Body of pancreas (tissue), 4 donors: ENCODE measurements around the gene CRY1. TPM values are rescaled to one million over a fixed set of nuclear protein-coding genes. Genes with fewer than 3 reads are reported as not detected.

Experiments
- ATAC-seq: fragments of 150-250 bp; one replicate; pipeline ENCODE4 v1.9.1; 2016
- DNase-seq, 4 donors: peaks; one replicate each; pipeline ENCODE4 v3.0.0-alpha.2; 2019
- H3K27ac ChIP-seq, 4 donors: fragments of 200-600 bp; sonication (generic); 1 replicate in 3 of 4; 2 replicates in 1 of 4; pipeline versions ENCODE4 v1.5.1 to v1.6.1; 2016 to 2019; ENCODE audit warnings: mild to moderate bottlenecking in 1 of 4, mixed read lengths in 1 of 4, moderate library complexity in 1 of 4
- H3K27me3 ChIP-seq, 2 donors: fragments of 200-600 bp; sonication (generic); one replicate each; pipeline ENCODE4 v1.6.0; 2016; ENCODE audit warnings: mild to moderate bottlenecking in 1 of 2
- H3K36me3 ChIP-seq, 2 donors: fragments of 200-600 bp; sonication (generic); replicated peaks in 1 of 2; 2 replicates each; pipeline ENCODE4 v1.5.1; 2016; ENCODE audit warnings: low read depth in 2 of 2; ENCODE audit not compliant: insufficient read depth in 1 of 2
- H3K4me1 ChIP-seq: fragments of 200-600 bp; sonication (generic); one replicate; pipeline ENCODE4 v1.6.0; 2016
- H3K4me3 ChIP-seq, 2 donors: fragments of 200-600 bp; sonication (generic); 1 replicate in 1 of 2; 2 replicates in 1 of 2; pipeline ENCODE4 v1.5.1; 2016 to 2019
- H3K9me3 ChIP-seq, 3 donors: fragments of 200-600 bp; sonication (generic); 1 replicate in 2 of 3; 2 replicates in 1 of 3; pipeline ENCODE4 v1.5.1; 2016
- CTCF ChIP-seq, 7 experiments: fragments of 450-650 bp in 4 of 7; fragments of 200-600 bp in 3 of 7; sonication (generic) in 3 of 7; IDR thresholded peaks; one replicate each; pipeline ENCODE4 v1.5.1; 2016 to 2019; ENCODE audit warnings: antibody characterized with exemption in 7 of 7
- POLR2A ChIP-seq, 3 donors: fragments of 450-650 bp; IDR thresholded peaks; one replicate each; pipeline ENCODE4 v1.6.1; 2016; ENCODE audit warnings: antibody characterized with exemption in 3 of 3, mild to moderate bottlenecking in 2 of 3
- WGBS, 2 donors: methylation state at CpG; one replicate each; pipeline ENCODE4 v1.1.5; 2017; 5-methylcytosine and 5-hydroxymethylcytosine counted together
- intact Hi-C: fragments of 100-400 bp; cut with DNase I; formaldehyde crosslinking; loops from one replicate; pipeline ENCODE4 v1.15.1; 2023
- total RNA-seq, 2 donors: library from RNA; depleted of rRNA; stranded (reverse); fragments of >200 nt; gene quantifications; one replicate each; pipeline ENCODE4 v1.1.0, GENCODE V29; 2016

CRY1 gene
- total RNA-seq, 2 donors from 2014 or later, result 12.5 to 15.6 TPM

- Histone ChIP-seq H3K9me3 (no peaks in the 10 kb centered on the region), H3K27ac (no peak overlapping the region), H3K36me3 (peaks cover 2 to 3% of the 10 kb centered on the region in 2 donors), H3K27me3 (no peaks in the 10 kb centered on the region), H3K4me3 (no peak overlapping the region), H3K4me1 (peaks cover 51% of the 10 kb centered on the region)
- ATAC-seq (no peak), DNase-seq (no peak)
- intact Hi-C loops, result no loop called here
- WGBS, 2 donors, result 89 to 92% methylated on average over 3 of the region's 3 CpGs
- TF ChIP-seq CTCF (IDR thresholded peaks at IDR 0.05) (no peak), POLR2A (IDR thresholded peaks at IDR 0.05) (no peak)
These were observed 131.1 kb downstream of the CRY1 start for GRCh38 chr12:106962286-106962685.

DNA sequence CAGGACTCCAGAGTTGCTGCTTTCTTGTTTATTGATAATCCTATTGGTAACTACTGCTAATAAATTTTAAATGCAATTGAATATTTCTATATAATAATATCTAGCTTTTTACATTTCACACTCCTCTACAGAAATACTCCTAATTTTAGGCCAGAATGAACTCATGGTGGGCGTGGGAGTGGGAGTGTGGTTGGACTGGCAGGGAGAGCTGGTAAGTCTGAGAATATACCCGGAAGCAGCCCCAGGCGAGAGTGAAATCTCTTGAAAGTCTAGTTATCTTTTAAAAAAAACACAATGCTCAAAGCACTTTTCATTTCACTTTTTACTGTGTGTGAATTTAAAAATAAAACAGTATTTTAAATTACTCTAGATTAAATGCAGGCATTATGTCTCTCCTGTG is 132.9 kb downstream of the CRY1 start:
- no peaks in the 10 kb centered on the region for H3K9me3 ChIP-seq
- ATAC-seq (no peak), DNase-seq (no peak)
- no peak for TF ChIP-seq POLR2A (IDR thresholded peaks at IDR 0.05)
- TF ChIP-seq CTCF (IDR thresholded peaks at IDR 0.05), result no peak
- peaks cover 0 to 2% of the 10 kb centered on the region in 2 donors for H3K36me3 ChIP-seq
- 56 to 65% methylated on average over 3 of the region's 3 CpGs for WGBS, 2 donors
- H3K27me3 ChIP-seq, result no peaks in the 10 kb centered on the region
- intact Hi-C loops, result no loop called here
- H3K27ac ChIP-seq, result no peak overlapping the region
- peaks cover 51% of the 10 kb centered on the region for H3K4me1 ChIP-seq
- no peak overlapping the region for H3K4me3 ChIP-seq

DNA sequence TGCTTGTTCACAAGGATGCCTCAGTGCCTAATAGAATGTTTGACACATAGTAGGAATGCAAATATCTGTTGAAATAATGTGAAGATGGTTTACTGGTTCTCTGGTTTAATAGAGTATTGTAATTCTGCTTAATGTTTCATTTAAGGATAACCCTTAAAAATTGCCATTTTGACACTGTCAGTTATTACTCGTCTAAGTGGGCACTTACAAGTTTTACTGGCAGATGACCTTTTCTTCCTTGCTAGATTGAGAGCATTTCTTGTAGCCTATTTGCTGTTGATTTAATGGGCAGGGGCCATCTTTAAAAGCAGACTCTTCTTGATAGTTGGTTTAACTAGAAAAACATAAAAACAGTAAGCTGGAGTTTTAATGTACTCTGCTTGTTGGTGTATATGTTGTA is 135.8 kb downstream of the CRY1 start:
- ATAC-seq (no peak), DNase-seq (no peak)
- Histone ChIP-seq H3K27me3 (no peaks in the 10 kb centered on the region), H3K36me3 (no peaks in the 10 kb centered on the region), H3K9me3 (no peaks in the 10 kb centered on the region), H3K4me3 (peak overlapping the region; percentile 91 to 92), H3K27ac (peak overlapping the region in 1 of 4 donors; percentile 99), H3K4me1 (peaks cover 58% of the 10 kb centered on the region)
- no peak for TF ChIP-seq CTCF (IDR thresholded peaks at IDR 0.05)
- no peak for TF ChIP-seq POLR2A (IDR thresholded peaks at IDR 0.05)
- intact Hi-C loops, result no loop called here
- WGBS, 2 donors, result 0 to 5% methylated on average over 1 of the region's 1 CpG

DNA sequence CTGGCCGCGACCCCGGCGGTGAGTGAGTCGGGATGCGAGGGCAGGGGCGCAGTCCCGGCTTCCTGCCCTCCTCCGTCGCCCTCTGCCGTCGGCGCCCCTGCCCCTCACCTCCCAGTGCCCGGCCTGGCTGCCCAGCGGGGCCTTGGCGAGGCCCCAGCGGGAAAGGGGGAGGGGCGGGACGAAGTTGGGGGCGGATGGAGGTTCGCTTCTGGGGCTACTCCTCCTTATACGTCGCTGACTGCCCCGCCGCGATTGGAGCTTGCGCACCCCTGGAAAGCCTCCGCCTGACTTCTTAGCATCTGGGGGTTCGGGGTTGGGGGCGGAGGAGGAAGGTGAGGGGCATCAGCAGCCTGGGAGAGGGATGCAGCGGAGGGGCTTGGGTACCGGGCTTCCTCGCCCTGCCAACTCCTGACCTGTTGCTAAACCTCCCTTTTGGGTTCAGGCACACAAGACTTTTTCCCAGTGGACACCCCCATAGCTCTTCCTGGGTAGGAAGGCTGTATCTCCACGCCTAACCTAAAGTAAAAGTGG is 137.2 kb downstream of the CRY1 start:
- DNase-seq, result peak; percentile 65 to 70 (median 68)
- peak in 4 of 7 experiments; percentile 1 to 37 (median 20) for TF ChIP-seq CTCF (IDR thresholded peaks at IDR 0.05)
- peak in 1 of 3 donors; percentile 4 for TF ChIP-seq POLR2A (IDR thresholded peaks at IDR 0.05)
- WGBS, 2 donors, result 0 to 1% methylated on average over 14 to 34 of the region's 34 CpGs
- Histone ChIP-seq H3K27ac (peak overlapping the region; percentile 96 to 99 (median 97)), H3K36me3 (no peaks in the 10 kb centered on the region), H3K9me3 (no peaks in the 10 kb centered on the region), H3K4me1 (peaks cover 47% of the 10 kb centered on the region), H3K27me3 (no peaks in the 10 kb centered on the region), H3K4me3 (peak overlapping the region; percentile 91 to 92)
- ATAC-seq, result peak; percentile 59
- intact Hi-C loops, result no loop called here
